Measurements from ENCODE around the gene WDR3. TPM values are rescaled to one million over a fixed set of nuclear protein-coding genes. Genes with fewer than 3 reads are reported as not detected.
"Not testable (repeated sequence)": the region's sequence is repeated elsewhere in the genome, so short reads cannot be mapped to it uniquely, and the experiment has no call there.

WDR3 gene
- polyA plus RNA-seq (ENCODE audit: insufficient read length), result 33.2 TPM
- long read RNA-seq, donor 1, full-length matches to known transcripts, result 1 of 1 reads
- long read RNA-seq, donor 1, partial matches to known transcripts, result 0 of 1 reads
- long read RNA-seq, donor 1, other reads (novel, unspliced or antisense), result 0 of 1 reads
- long read RNA-seq, donor 2, partial matches to known transcripts, result 8 of 8 reads
- long read RNA-seq, donor 2, other reads (novel, unspliced or antisense), result 0 of 8 reads
- long read RNA-seq, donor 3, full-length matches to known transcripts, result 1 of 1 reads
- long read RNA-seq, donor 3, partial matches to known transcripts, result 0 of 1 reads
- long read RNA-seq, donor 3, other reads (novel, unspliced or antisense), result 0 of 1 reads
- long read RNA-seq, donor 4, result 0 reads
- long read RNA-seq, donor 5, full-length matches to known transcripts, result 2 of 2 reads
- long read RNA-seq, donor 5, partial matches to known transcripts, result 0 of 2 reads
- long read RNA-seq, donor 5, other reads (novel, unspliced or antisense), result 0 of 2 reads
- long read RNA-seq, donor 6, full-length matches to known transcripts, result 3 of 3 reads
- long read RNA-seq, donor 6, partial matches to known transcripts, result 0 of 3 reads
- long read RNA-seq, donor 6, other reads (novel, unspliced or antisense), result 0 of 3 reads
- long read RNA-seq, donor 7, full-length matches to known transcripts, result 3 of 12 reads
- long read RNA-seq, donor 7, partial matches to known transcripts, result 9 of 12 reads
- long read RNA-seq, donor 7, other reads (novel, unspliced or antisense), result 0 of 12 reads
- long read RNA-seq, donor 8, full-length matches to known transcripts, result 4 of 4 reads
- long read RNA-seq, donor 8, partial matches to known transcripts, result 0 of 4 reads
- long read RNA-seq, donor 8, other reads (novel, unspliced or antisense), result 0 of 4 reads

GRCh38 chr1:117929343-117930172 lies at the start of gene WDR3, which contains the start of gene GDAP2:
TSS of gene WDR3 (plus strand) at chr1:117929739. CDS start at chr1:117933320, 3,581 bp downstream.
TSS of gene GDAP2 (minus strand) at chr1:117929621. CDS start at chr1:117920357, 9,264 bp downstream.
- peak; percentile 97 for DNase-seq

GRCh38 chr1:117883616-117884015 lies 45.9 kb upstream of the WDR3 start:
- no peak for DNase-seq

GRCh38 chr1:117886101-117886795 lies 43.3 kb upstream of the WDR3 start:
- DNase-seq, result no peak

- DNase-seq, result no peak
Measured at GRCh38 chr1:117890452-117890851, 39.1 kb upstream of the WDR3 start.

GRCh38 chr1:117892512-117892911 lies 37.0 kb upstream of the WDR3 start:
- DNase-seq, result no peak

GRCh38 chr1:117894078-117894477 lies 35.5 kb upstream of the WDR3 start:
- DNase-seq, result no peak

GRCh38 chr1:117895482-117896114 lies 33.9 kb upstream of the WDR3 start:
- DNase-seq, result peak; percentile 70

GRCh38 chr1:117897551-117897950 lies 32.0 kb upstream of the WDR3 start:
- DNase-seq, result no peak

GRCh38 chr1:117899801-117900200 lies 29.7 kb upstream of the WDR3 start:
- DNase-seq, result no peak

- no peak for DNase-seq
Measured at GRCh38 chr1:117902944-117903343, 26.6 kb upstream of the WDR3 start.

- DNase-seq, result no peak
Measured at GRCh38 chr1:117904485-117904884, 25.1 kb upstream of the WDR3 start.

- DNase-seq, result no peak
Measured at GRCh38 chr1:117905019-117905418, 24.5 kb upstream of the WDR3 start.

- DNase-seq, result no peak
Measured at GRCh38 chr1:117911051-117911450, 18.5 kb upstream of the WDR3 start.

GRCh38 chr1:117919376-117919775 lies 10.2 kb upstream of the WDR3 start:
- no peak for DNase-seq

GRCh38 chr1:117921991-117922390 lies 7.5 kb upstream of the WDR3 start:
- no peak for DNase-seq

- not testable (repeated sequence) for DNase-seq
Measured at GRCh38 chr1:117922717-117923116, 6.8 kb upstream of the WDR3 start.

GRCh38 chr1:117925981-117926380 lies 3.6 kb upstream of the WDR3 start:
- no peak for DNase-seq

GRCh38 chr1:117928881-117929342 lies 627 bp upstream of the WDR3 start:
- DNase-seq, result peak; percentile 52

- no peak for DNase-seq
Measured at GRCh38 chr1:117930173-117930447, 571 bp downstream of the WDR3 start.

- DNase-seq, result peak; percentile 10
Measured at GRCh38 chr1:117930484-117930883, 945 bp downstream of the WDR3 start.

- no peak for DNase-seq
Measured at GRCh38 chr1:117932576-117932975, 3.0 kb downstream of the WDR3 start.
